SHP77 (cell line): ENCODE data around the gene OR10J5.
"Not testable (repeated sequence)": the region's sequence is repeated elsewhere in the genome, so short reads cannot be mapped to it uniquely, and the experiment has no call there.

ENCODE experiments used
- DNase-seq, 2 experiments: peaks; one replicate each; lab custom pipeline; 2025; lab: John Stamatoyannopoulos, UW

The OR10J5 gene

GRCh38 chr1:159535907-159536306 lies at the start of gene OR10J5:
Gene OR10J5 (minus strand): TSS chr1:159536007. CDS start chr1:159536007, 0 bp downstream.
- DNase-seq: no peak

GRCh38 chr1:159584536-159584935 lies 48.7 kb upstream of the OR10J5 start:
- DNase-seq: no peak

GRCh38 chr1:159581422-159581821 lies 45.6 kb upstream of the OR10J5 start:
- no peak for DNase-seq

- no peak for DNase-seq
Measured at GRCh38 chr1:159580340-159580739, 44.5 kb upstream of the OR10J5 start.

- DNase-seq: no peak
Measured at GRCh38 chr1:159577446-159577845, 41.6 kb upstream of the OR10J5 start.

GRCh38 chr1:159562680-159563079 lies 26.9 kb upstream of the OR10J5 start:
- no peak for DNase-seq

GRCh38 chr1:159561497-159561896 lies 25.7 kb upstream of the OR10J5 start:
- DNase-seq: no peak

- DNase-seq: no peak
Measured at GRCh38 chr1:159560599-159560998, 24.8 kb upstream of the OR10J5 start.

GRCh38 chr1:159556931-159557369 lies 21.1 kb upstream of the OR10J5 start:
- no peak for DNase-seq

GRCh38 chr1:159554696-159555095 lies 18.9 kb upstream of the OR10J5 start:
- no peak for DNase-seq

GRCh38 chr1:159554261-159554660 lies 18.5 kb upstream of the OR10J5 start:
- DNase-seq: no peak

- DNase-seq: no peak
Measured at GRCh38 chr1:159548126-159548525, 12.3 kb upstream of the OR10J5 start.

GRCh38 chr1:159532922-159533321 lies 2.9 kb downstream of the OR10J5 start:
- DNase-seq: no peak

GRCh38 chr1:159524792-159525191 lies 11.0 kb downstream of the OR10J5 start:
- not testable (repeated sequence) for DNase-seq

GRCh38 chr1:159510229-159510541 lies 25.6 kb downstream of the OR10J5 start:
- DNase-seq: no peak

GRCh38 chr1:159509440-159510228 lies 26.2 kb downstream of the OR10J5 start:
- no peak for DNase-seq

GRCh38 chr1:159508951-159509350 lies 26.9 kb downstream of the OR10J5 start:
- no peak for DNase-seq

GRCh38 chr1:159505676-159506075 lies 30.1 kb downstream of the OR10J5 start:
- no peak for DNase-seq

GRCh38 chr1:159501082-159501481 lies 34.7 kb downstream of the OR10J5 start:
- no peak for DNase-seq

GRCh38 chr1:159494513-159495210 lies 41.1 kb downstream of the OR10J5 start:
- DNase-seq: not testable (repeated sequence)

GRCh38 chr1:159493354-159493753 lies 42.5 kb downstream of the OR10J5 start:
- no peak for DNase-seq

- no peak for DNase-seq
Measured at GRCh38 chr1:159492575-159493323, 43.1 kb downstream of the OR10J5 start.
